WERI-Rb-1 (cell line): ENCODE data around the gene C2CD2.

Source experiments
- DNase-seq: peaks from one replicate; pipeline ENCODE4 v3.0.0-alpha.2; 2020
- H3K27ac ChIP-seq: fragments of 250-450 bp; sonication (Bioruptor Pico); 2 replicates; pipeline ENCODE4 v1.5.1; 2020; ENCODE audit warnings: mild to moderate bottlenecking, moderate library complexity
- H3K27me3 ChIP-seq: fragments of 250-450 bp; sonication (Bioruptor Pico); 2 replicates; pipeline ENCODE4 v1.5.1; 2021; ENCODE audit warnings: mild to moderate bottlenecking, low read depth, moderate library complexity; ENCODE audit not compliant: insufficient read depth, severe bottlenecking
- H3K36me3 ChIP-seq: fragments of 250-450 bp; sonication (Bioruptor Pico); 2 replicates; pipeline ENCODE4 v1.5.1; 2020; ENCODE audit warnings: mild to moderate bottlenecking, moderate library complexity
- H3K4me3 ChIP-seq: 2 replicates; pipeline ENCODE4 v1.5.1; 2011; ENCODE audit warnings: low read depth, mild to moderate bottlenecking, control low read depth, low read length
- H3K9me3 ChIP-seq: fragments of 250-450 bp; sonication (Bioruptor Pico); 2 replicates; pipeline ENCODE4 v1.5.1; 2021; ENCODE audit warnings: mild to moderate bottlenecking, moderate library complexity; ENCODE audit not compliant: severe bottlenecking
- CTCF ChIP-seq: IDR thresholded peaks from 2 replicates; pipeline ENCODE4 v1.5.1; 2011; ENCODE audit warnings: low read depth, mild to moderate bottlenecking, control low read depth, inconsistent platforms, low read length

The C2CD2 gene

GRCh38 chr21:41970106-41970391 is 16.2 kb upstream of the C2CD2 start:
- H3K4me3 ChIP-seq, result no peak overlapping the region
- H3K9me3 ChIP-seq, result peaks cover 3% of the 10 kb centered on the region
- no peak overlapping the region for H3K27ac ChIP-seq
- H3K36me3 ChIP-seq, result no peaks in the 10 kb centered on the region
- H3K27me3 ChIP-seq, result no peaks in the 10 kb centered on the region
- DNase-seq, result no peak
- no peak for TF ChIP-seq CTCF

GRCh38 chr21:41967708-41968107 is 13.9 kb upstream of the C2CD2 start:
- Histone ChIP-seq H3K36me3 (no peaks in the 10 kb centered on the region), H3K9me3 (peaks cover 3% of the 10 kb centered on the region), H3K27ac (0 out of 2 replicates have a peak overlapping the region, but pooled peaks have one; percentile 3), H3K27me3 (no peaks in the 10 kb centered on the region), H3K4me3 (no peak overlapping the region)
- no peak for TF ChIP-seq CTCF
- DNase-seq, result no peak

GRCh38 chr21:41966872-41967621 is 13.2 kb upstream of the C2CD2 start:
- Histone ChIP-seq H3K4me3 (no peak overlapping the region), H3K27ac (no peak overlapping the region), H3K9me3 (peaks cover 3% of the 10 kb centered on the region), H3K36me3 (no peaks in the 10 kb centered on the region), H3K27me3 (no peaks in the 10 kb centered on the region)
- DNase-seq, result no peak
- no peak for TF ChIP-seq CTCF

- DNase-seq, result no peak
- TF ChIP-seq CTCF, result no peak
- Histone ChIP-seq H3K27ac (no peak overlapping the region), H3K9me3 (peaks cover 3% of the 10 kb centered on the region), H3K36me3 (no peaks in the 10 kb centered on the region), H3K4me3 (no peak overlapping the region), H3K27me3 (no peaks in the 10 kb centered on the region)
Observed at GRCh38 chr21:41966041-41966833, 12.4 kb upstream of the C2CD2 start.

GRCh38 chr21:41965461-41966013 is 11.7 kb upstream of the C2CD2 start:
- Histone ChIP-seq H3K9me3 (peaks cover 3% of the 10 kb centered on the region), H3K4me3 (no peak overlapping the region), H3K36me3 (no peaks in the 10 kb centered on the region), H3K27me3 (no peaks in the 10 kb centered on the region), H3K27ac (no peak overlapping the region)
- no peak for TF ChIP-seq CTCF
- no peak for DNase-seq
